NCI-H1105 treated with DMSO at 0.1 percent for 48 hours (cell line): ENCODE results near the gene SCN2A.
A peak's percentile ranks its signal among the peaks of the same experiment; 100 is the strongest.
"Not testable (repeated sequence)": the region's sequence is repeated elsewhere in the genome, so short reads cannot be mapped to it uniquely, and the experiment has no call there.

Experiments
- DNase-seq: peaks from one replicate; lab custom pipeline; 2025; lab: John Stamatoyannopoulos, UW

SCN2A gene

DNA sequence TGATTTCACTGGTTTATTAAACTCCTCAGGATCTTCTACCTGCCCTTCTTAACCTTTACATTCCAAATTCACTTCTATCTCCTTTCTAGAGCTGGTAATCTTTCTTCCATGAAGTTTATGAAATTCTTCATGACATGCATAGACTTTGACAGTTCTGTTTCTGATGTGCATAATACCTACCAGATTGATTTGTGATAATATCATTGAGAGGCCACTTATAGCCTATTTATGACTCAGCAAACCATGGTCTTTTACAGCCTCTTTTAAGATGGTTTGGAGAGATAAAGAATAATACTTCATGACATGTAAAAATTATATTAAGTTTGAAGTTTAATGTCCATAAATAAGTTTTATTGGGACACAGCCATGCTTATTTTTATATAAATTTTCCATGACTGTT lies 14.0 kb downstream of the SCN2A start:
- no peak for DNase-seq

DNA sequence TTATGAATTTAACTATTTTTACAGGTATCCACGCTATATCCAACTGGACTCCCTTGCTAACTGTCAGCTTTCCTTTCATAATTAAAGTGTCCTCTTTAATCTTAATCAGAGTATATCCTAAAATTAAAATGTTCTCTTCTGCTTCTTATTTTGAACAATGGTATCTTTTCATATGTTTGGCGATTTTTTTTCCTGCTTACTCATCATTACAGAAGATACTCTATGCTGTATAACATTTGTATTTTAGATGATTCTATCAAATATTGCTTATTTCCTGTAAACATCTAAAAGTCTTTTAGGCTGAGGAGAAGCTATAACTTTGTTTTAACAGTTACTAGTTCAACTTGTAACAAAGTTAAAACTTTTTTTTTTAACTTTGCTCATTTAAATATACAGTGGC lies 17.4 kb downstream of the SCN2A start:
- no peak for DNase-seq

- not testable (repeated sequence) for DNase-seq
These were observed 21.1 kb downstream of the SCN2A start for GRCh38 chr2:165260347-165260746.

- no peak for DNase-seq
These were observed 29.5 kb downstream of the SCN2A start for GRCh38 chr2:165268754-165269153.

GRCh38 chr2:165273176-165273575 lies 34.0 kb downstream of the SCN2A start:
- DNase-seq, result no peak

- no peak for DNase-seq
These were observed 35.5 kb downstream of the SCN2A start for GRCh38 chr2:165274698-165275097.

DNA sequence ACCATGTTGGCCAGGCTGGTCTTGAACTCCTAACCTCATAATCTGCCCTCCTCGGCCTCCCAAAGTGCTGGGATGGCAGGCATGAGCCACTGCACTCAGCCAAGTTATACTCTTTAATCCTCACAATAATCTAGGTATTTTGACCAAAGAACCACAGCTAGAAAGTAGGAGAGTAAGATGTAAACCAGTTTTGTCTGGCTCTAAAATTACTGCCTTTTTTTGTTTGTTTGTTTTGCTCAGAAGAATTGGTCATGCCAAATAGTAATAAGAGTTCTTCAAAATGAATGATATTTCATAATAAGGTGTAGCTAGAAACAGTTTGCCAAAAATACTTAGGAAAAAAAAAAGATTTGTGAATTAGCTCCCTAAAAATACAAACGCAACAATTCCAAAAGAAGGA lies 36.7 kb downstream of the SCN2A start:
- DNase-seq, result no peak

DNA sequence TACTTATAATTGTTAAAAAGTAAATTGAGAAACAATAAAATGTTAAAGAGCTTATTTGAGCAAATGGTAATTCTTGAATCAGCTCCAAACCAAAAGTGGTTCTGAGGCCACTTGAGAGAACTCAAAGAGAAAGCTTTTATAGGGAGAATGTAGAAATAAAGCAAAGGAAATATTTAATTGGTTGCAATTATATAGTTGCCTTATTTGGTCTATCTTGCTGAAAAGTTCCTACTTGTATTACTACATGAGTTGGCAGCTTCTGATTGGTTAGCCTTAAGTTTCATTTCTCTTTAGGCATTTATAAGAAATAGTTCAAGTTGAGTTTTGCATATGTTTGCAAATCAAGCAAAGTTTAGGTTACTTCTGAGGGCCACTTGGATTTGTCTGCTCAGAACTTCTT lies 38.1 kb downstream of the SCN2A start:
- peak; percentile 83 for DNase-seq

GRCh38 chr2:165277860-165278656 lies 38.8 kb downstream of the SCN2A start:
- no peak for DNase-seq

DNA sequence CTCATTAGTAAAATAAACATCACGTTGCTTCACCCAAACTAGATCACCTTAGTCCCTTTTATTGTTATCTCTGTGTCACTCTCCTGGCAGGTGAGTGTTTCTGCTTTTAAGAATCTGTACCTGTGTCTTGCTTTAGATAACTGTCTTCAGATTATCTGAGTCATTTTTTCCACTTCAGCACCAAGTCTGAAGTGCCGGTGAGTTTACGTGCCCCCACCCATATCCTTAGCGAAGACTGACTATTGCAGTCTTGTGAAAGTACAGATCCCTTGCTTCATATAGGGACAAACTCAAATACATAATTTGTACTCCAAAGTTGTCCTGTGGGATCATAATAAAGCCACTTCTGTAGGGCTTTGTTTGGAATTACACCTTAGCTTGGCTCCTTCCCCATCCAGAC lies 41.1 kb downstream of the SCN2A start:
- no peak for DNase-seq

GRCh38 chr2:165281387-165281786 lies 42.2 kb downstream of the SCN2A start:
- DNase-seq, result no peak

- no peak for DNase-seq
These were observed 44.1 kb downstream of the SCN2A start for GRCh38 chr2:165283342-165283741.

DNA sequence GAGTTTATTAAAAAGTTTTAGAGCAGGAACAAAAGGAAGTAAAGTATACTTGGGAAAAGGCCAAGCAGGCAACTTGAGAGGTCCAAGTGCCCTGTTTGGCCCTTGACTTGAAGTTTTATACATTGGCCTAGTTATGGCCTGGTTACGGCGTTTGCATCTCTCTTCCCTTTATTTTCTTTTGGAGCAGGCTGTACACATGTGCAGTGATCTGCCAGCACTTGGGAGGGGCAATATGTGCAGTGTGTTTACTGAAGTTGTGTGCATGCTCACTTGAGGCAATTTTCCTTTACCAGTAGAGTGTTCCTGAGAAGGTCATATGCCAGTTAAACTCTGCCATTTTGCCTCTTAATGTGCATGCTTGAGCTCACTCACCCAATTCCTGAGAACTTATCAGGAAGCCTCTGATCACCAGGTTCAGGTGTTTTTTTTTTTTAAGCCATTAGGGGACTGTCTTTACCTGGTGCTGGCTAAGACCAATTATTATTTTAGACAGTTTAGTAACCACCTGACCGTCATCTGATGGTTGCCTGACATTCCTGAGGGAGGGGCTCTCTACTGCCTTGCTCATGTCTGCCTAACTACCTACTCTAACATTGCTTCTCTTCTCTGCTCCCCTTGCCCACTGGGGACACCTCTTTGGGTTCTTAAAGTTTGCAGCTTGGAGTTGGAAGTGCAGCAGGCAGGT lies 48.0 kb downstream of the SCN2A start:
- no peak for DNase-seq

- DNase-seq, result no peak
These were observed 49.9 kb downstream of the SCN2A start for GRCh38 chr2:165289069-165289468.

GRCh38 chr2:165293440-165294420 lies 54.5 kb downstream of the SCN2A start:
- peak; percentile 90 for DNase-seq

GRCh38 chr2:165294912-165295311 lies 55.7 kb downstream of the SCN2A start:
- no peak for DNase-seq

DNA sequence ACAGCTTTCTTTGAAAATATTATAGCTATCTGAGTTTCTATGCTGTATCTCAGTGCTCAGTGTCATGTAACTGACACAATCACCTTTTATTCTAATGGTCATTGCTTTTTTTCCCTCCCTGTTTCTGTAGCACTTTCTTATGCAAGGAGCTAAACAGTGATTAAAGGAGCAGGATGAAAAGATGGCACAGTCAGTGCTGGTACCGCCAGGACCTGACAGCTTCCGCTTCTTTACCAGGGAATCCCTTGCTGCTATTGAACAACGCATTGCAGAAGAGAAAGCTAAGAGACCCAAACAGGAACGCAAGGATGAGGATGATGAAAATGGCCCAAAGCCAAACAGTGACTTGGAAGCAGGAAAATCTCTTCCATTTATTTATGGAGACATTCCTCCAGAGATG lies 56.4 kb downstream of the SCN2A start:
- no peak for DNase-seq

- no peak for DNase-seq
These were observed 66.3 kb downstream of the SCN2A start for GRCh38 chr2:165305391-165306096.

DNA sequence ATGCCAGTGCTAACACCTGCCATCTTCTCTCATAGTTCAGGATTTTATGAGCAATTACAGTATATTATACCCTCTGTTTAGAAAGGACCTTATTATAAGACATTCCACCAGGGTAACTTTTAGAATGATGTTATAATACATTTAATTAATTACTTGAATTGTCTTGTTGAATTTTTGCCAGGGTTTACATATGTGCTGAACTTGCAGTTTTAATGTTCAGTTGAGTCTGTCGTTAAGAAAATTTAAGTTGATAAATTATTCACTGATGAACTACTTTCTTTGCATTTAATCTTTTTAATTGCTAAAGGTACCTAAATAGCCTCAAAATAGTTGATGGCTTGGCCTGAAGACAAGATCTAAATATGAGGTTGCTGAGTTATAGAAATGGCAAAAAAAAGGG lies 68.1 kb downstream of the SCN2A start:
- DNase-seq, result no peak

- no peak for DNase-seq
These were observed 72.7 kb downstream of the SCN2A start for GRCh38 chr2:165311949-165312348.

DNA sequence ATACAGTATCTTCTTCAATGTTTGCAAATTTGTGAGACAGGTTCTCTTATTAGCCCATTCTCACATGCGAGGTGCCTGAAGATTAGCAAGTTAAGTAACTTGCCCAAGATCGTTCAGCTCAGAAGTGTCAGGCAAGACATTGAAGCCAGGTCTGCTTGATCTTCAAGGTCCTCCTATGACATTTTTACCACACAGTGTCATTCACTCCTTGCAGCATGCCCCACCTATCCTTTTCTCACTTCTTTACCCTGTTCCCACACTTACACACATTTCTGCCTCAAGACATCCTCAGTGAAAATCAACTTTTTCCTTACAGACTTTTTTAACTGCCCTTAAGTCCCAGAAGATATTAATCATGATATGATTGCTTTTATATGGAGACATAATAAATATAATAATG lies 73.8 kb downstream of the SCN2A start:
- no peak for DNase-seq

DNA sequence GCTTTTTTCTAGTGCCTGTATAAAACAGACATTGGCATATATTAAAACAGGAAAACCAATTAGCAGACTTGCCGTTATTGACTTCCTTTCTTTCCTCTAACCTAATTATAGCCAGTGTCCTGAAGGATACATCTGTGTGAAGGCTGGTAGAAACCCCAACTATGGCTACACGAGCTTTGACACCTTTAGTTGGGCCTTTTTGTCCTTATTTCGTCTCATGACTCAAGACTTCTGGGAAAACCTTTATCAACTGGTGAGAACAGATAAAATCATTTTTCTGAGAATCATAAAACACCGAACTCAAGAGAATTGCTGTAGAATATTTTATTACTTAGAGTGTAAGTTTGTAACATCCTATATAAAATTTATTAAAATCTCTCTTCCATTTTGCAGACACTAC lies 74.3 kb downstream of the SCN2A start:
- DNase-seq, result no peak
